ENCODE results near the gene RNFT2. TPM values are rescaled to one million over a fixed set of nuclear protein-coding genes. Genes with fewer than 3 reads are reported as not detected.

The RNFT2 gene
- polyA plus RNA-seq, 1 donor (not counting 4 experiments of a cell fraction or from before 2014, with no cell fraction given) = 0.96 TPM

- Histone ChIP-seq H3K27me3 (ENCODE audit: control insufficient read depth, extremely low read depth, insufficient read depth, low read length) (no peaks in the 10 kb centered on the region), H4K20me1 (ENCODE audit: control insufficient read depth, extremely low read depth, insufficient read depth, low read length) (no peaks in the 10 kb centered on the region), H3K4me1 (ENCODE audit: control insufficient read depth, extremely low read depth, insufficient read depth, low read length) (no peaks in the 10 kb centered on the region), H3K79me2 (ENCODE audit: control insufficient read depth, insufficient read depth, low read length) (no peaks in the 10 kb centered on the region), H2AFZ (ENCODE audit: control insufficient read depth, low read length) (no peak overlapping the region), H3K4me2 (ENCODE audit: control insufficient read depth, extremely low read depth, insufficient read depth, low read depth, low read length) (no peak overlapping the region), H3K27ac (ENCODE audit: control insufficient read depth, insufficient read depth, low read length) (no peak overlapping the region), H3K9me3 (ENCODE audit: control insufficient read depth, low read depth, low read length) (no peaks in the 10 kb centered on the region), H3K9me1 (ENCODE audit: control insufficient read depth, extremely low read depth, insufficient read depth, low read length) (no peaks in the 10 kb centered on the region), H3K4me3 (ENCODE audit: control insufficient read depth in 2 of 3, extremely low read depth in 1 of 3, insufficient read depth in 2 of 3, low read depth in 1 of 3, low read length in 3 of 3) (no peak overlapping the region), H3K36me3 (ENCODE audit: control insufficient read depth in 2 of 2, extremely low read depth in 1 of 2, insufficient read depth in 2 of 2, low read length in 2 of 2) (no peaks in the 10 kb centered on the region), H3K9ac (ENCODE audit: control insufficient read depth, extremely low read depth, insufficient read depth, low read length) (no peak overlapping the region)
- no peak for FAIRE-seq
- no peak for TF ChIP-seq EZH2 (IDR thresholded peaks at IDR 0.05; ENCODE audit: low read length)
- TF ChIP-seq CTCF (optimal IDR thresholded peaks at IDR 0.05 in 1 of 3, IDR thresholded peaks at IDR 0.05 in 1 of 3, conservative IDR thresholded peaks at IDR 0.05 in 1 of 3; ENCODE audit: extremely low read depth in 1 of 3, insufficient read depth in 2 of 3, low read length in 3 of 3) = no peak
- dilution Hi-C loops (cut with MboI; ENCODE audit: extremely low pct_ligation_motif_present, low sequenced_read_pairs) = no loop called here
- no peak for DNase-seq (ENCODE audit: low read depth, low spot score)
Measured at GRCh38 chr12:116790066-116790465, 52.0 kb downstream of the RNFT2 start.

GRCh38 chr12:116792403-116792802 is 54.3 kb downstream of the RNFT2 start:
- no peak overlapping the region for H3K4me2 ChIP-seq (ENCODE audit: control insufficient read depth, extremely low read depth, insufficient read depth, low read depth, low read length)
- no peaks in the 10 kb centered on the region for H3K79me2 ChIP-seq (ENCODE audit: control insufficient read depth, insufficient read depth, low read length)
- H3K27ac ChIP-seq (ENCODE audit: control insufficient read depth, insufficient read depth, low read length) = no peak overlapping the region
- H3K9me3 ChIP-seq (ENCODE audit: control insufficient read depth, low read depth, low read length) = no peaks in the 10 kb centered on the region
- H3K4me3 ChIP-seq (ENCODE audit: control insufficient read depth in 2 of 3, extremely low read depth in 1 of 3, insufficient read depth in 2 of 3, low read depth in 1 of 3, low read length in 3 of 3) = no peak overlapping the region
- no peak for DNase-seq (ENCODE audit: low read depth, low spot score)
- H2AFZ ChIP-seq (ENCODE audit: control insufficient read depth, low read length) = no peak overlapping the region
- dilution Hi-C loops (cut with MboI; ENCODE audit: extremely low pct_ligation_motif_present, low sequenced_read_pairs) = no loop called here
- no peaks in the 10 kb centered on the region for H3K36me3 ChIP-seq (ENCODE audit: control insufficient read depth in 2 of 2, extremely low read depth in 1 of 2, insufficient read depth in 2 of 2, low read length in 2 of 2)
- no peaks in the 10 kb centered on the region for H3K4me1 ChIP-seq (ENCODE audit: control insufficient read depth, extremely low read depth, insufficient read depth, low read length)
- H3K9me1 ChIP-seq (ENCODE audit: control insufficient read depth, extremely low read depth, insufficient read depth, low read length) = no peaks in the 10 kb centered on the region
- H4K20me1 ChIP-seq (ENCODE audit: control insufficient read depth, extremely low read depth, insufficient read depth, low read length) = no peaks in the 10 kb centered on the region
- no peak for FAIRE-seq
- no peaks in the 10 kb centered on the region for H3K27me3 ChIP-seq (ENCODE audit: control insufficient read depth, extremely low read depth, insufficient read depth, low read length)
- TF ChIP-seq CTCF (optimal IDR thresholded peaks at IDR 0.05 in 1 of 3, IDR thresholded peaks at IDR 0.05 in 1 of 3, conservative IDR thresholded peaks at IDR 0.05 in 1 of 3; ENCODE audit: extremely low read depth in 1 of 3, insufficient read depth in 2 of 3, low read length in 3 of 3) (no peak), EZH2 (IDR thresholded peaks at IDR 0.05; ENCODE audit: low read length) (no peak)
- no peak overlapping the region for H3K9ac ChIP-seq (ENCODE audit: control insufficient read depth, extremely low read depth, insufficient read depth, low read length)

All from keratinocyte (primary cell).